Measurements from ENCODE around the gene HKDC1. TPM values are rescaled to one million over a fixed set of nuclear protein-coding genes. Genes with fewer than 3 reads are reported as not detected.

The HKDC1 gene
- total RNA-seq, 1 donor from 2014 or later = not detected

- no peak for TF ChIP-seq CTCF (IDR thresholded peaks at IDR 0.05; ENCODE audit: partially characterized antibody, unreplicated experiment)
- no peaks in the 10 kb centered on the region for H3K4me1 Mint-ChIP-seq (ENCODE audit: low read depth, unreplicated experiment)
- H3K27ac Mint-ChIP-seq (ENCODE audit: unreplicated experiment) = no peak overlapping the region
- DNase-seq = no peak
- H3K9me3 Mint-ChIP-seq (ENCODE audit: unreplicated experiment) = no peaks in the 10 kb centered on the region
- no peaks in the 10 kb centered on the region for H3K27me3 Mint-ChIP-seq (ENCODE audit: unreplicated experiment)
- H3K36me3 Mint-ChIP-seq (ENCODE audit: unreplicated experiment) = no peaks in the 10 kb centered on the region
- no peak overlapping the region for H3K4me3 Mint-ChIP-seq (ENCODE audit: unreplicated experiment)
These were observed 50.9 kb downstream of the HKDC1 start for GRCh38 chr10:69270990-69271389.

GRCh38 chr10:69272624-69273023 is 52.5 kb downstream of the HKDC1 start:
- Mint-ChIP-seq H3K9me3 (ENCODE audit: unreplicated experiment) (no peaks in the 10 kb centered on the region), H3K27ac (ENCODE audit: unreplicated experiment) (no peak overlapping the region), H3K27me3 (ENCODE audit: unreplicated experiment) (no peaks in the 10 kb centered on the region), H3K4me3 (ENCODE audit: unreplicated experiment) (no peak overlapping the region), H3K4me1 (ENCODE audit: low read depth, unreplicated experiment) (no peaks in the 10 kb centered on the region), H3K36me3 (ENCODE audit: unreplicated experiment) (no peaks in the 10 kb centered on the region)
- TF ChIP-seq CTCF (IDR thresholded peaks at IDR 0.05; ENCODE audit: partially characterized antibody, unreplicated experiment) = no peak
- DNase-seq = no peak

GRCh38 chr10:69275444-69275843 is 55.3 kb downstream of the HKDC1 start:
- Mint-ChIP-seq H3K36me3 (ENCODE audit: unreplicated experiment) (no peaks in the 10 kb centered on the region), H3K9me3 (ENCODE audit: unreplicated experiment) (no peaks in the 10 kb centered on the region), H3K27me3 (ENCODE audit: unreplicated experiment) (no peaks in the 10 kb centered on the region), H3K27ac (ENCODE audit: unreplicated experiment) (no peak overlapping the region), H3K4me1 (ENCODE audit: low read depth, unreplicated experiment) (no peaks in the 10 kb centered on the region), H3K4me3 (ENCODE audit: unreplicated experiment) (no peak overlapping the region)
- no peak for DNase-seq
- TF ChIP-seq CTCF (IDR thresholded peaks at IDR 0.05; ENCODE audit: partially characterized antibody, unreplicated experiment) = no peak

DNA sequence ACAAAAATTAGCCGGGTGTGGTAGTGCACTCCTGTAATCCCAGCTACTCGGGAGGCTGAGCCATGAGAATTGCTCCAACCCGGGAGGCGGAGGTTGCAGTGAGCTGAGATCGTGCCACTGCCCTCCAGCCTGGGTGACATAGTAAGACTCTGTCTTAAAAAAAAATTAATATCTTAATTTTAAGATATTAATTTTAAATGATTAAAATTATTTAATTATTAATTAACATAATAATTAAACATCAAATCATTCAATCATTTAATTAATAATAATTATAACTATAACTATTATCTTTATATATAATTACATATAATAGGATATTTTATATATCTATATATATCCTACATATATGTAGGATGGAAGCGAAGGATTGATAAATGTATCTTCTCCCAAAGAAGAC is 56.4 kb downstream of the HKDC1 start:
- no peak for TF ChIP-seq CTCF (IDR thresholded peaks at IDR 0.05; ENCODE audit: partially characterized antibody, unreplicated experiment)
- Mint-ChIP-seq H3K9me3 (ENCODE audit: unreplicated experiment) (no peaks in the 10 kb centered on the region), H3K27ac (ENCODE audit: unreplicated experiment) (no peak overlapping the region), H3K4me1 (ENCODE audit: low read depth, unreplicated experiment) (no peaks in the 10 kb centered on the region), H3K4me3 (ENCODE audit: unreplicated experiment) (no peak overlapping the region), H3K36me3 (ENCODE audit: unreplicated experiment) (peaks cover 3% of the 10 kb centered on the region), H3K27me3 (ENCODE audit: unreplicated experiment) (no peaks in the 10 kb centered on the region)
- DNase-seq = no peak

GRCh38 chr10:69278446-69278963 is 58.4 kb downstream of the HKDC1 start, which contains the start of gene HK1:
TSS of gene HK1 (plus strand) at chr10:69278496.
- no peaks in the 10 kb centered on the region for H3K4me1 Mint-ChIP-seq (ENCODE audit: low read depth, unreplicated experiment)

More at GRCh38 chr10:69278446-69278963, 58.4 kb downstream of the HKDC1 start, which contains the start of gene HK1:
- no peak for TF ChIP-seq CTCF (IDR thresholded peaks at IDR 0.05; ENCODE audit: partially characterized antibody, unreplicated experiment)
- H3K27ac Mint-ChIP-seq (ENCODE audit: unreplicated experiment) = no peak within 1 kb of the TSS
- H3K36me3 Mint-ChIP-seq (ENCODE audit: unreplicated experiment) = peaks cover 9% of the 10 kb centered on the region
- no peaks in the 10 kb centered on the region for H3K27me3 Mint-ChIP-seq (ENCODE audit: unreplicated experiment)
- H3K9me3 Mint-ChIP-seq (ENCODE audit: unreplicated experiment) = no peaks in the 10 kb centered on the region
- H3K4me3 Mint-ChIP-seq (ENCODE audit: unreplicated experiment) = no peak within 1 kb of the TSS
- no peak for DNase-seq

Measured in glutamatergic neuron (in vitro differentiated cells).